ENCODE measurements around the gene GLI3.

GRCh38 chr7:42096681-42097561 is 140.1 kb downstream of the GLI3 start:
- TF ChIP-seq POLR2A (IDR thresholded peaks at IDR 0.05) (no peak), CTCF (IDR thresholded peaks at IDR 0.05) (no peak)
